Activated naive CD4-positive, alpha-beta T cell treated with anti-CD3 and anti-CD28 coated beads, Interleukin-2, amount 50 U/mL, for 24 hours (primary cell): ENCODE results near the gene CDKAL1.
A peak's percentile ranks its signal among the peaks of the same experiment; 100 is the strongest.
"Not testable (repeated sequence)": the region's sequence is repeated elsewhere in the genome, so short reads cannot be mapped to it uniquely, and the experiment has no call there.

Experiments
- H3K27ac Mint-ChIP-seq: one replicate; pipeline ENCODE4 v1.8.0; 2021; ENCODE audit warnings: mild to moderate bottlenecking, mixed read lengths
- H3K27me3 Mint-ChIP-seq: one replicate; pipeline ENCODE4 v1.8.0; 2021; ENCODE audit warnings: mixed read lengths
- H3K36me3 Mint-ChIP-seq: one replicate; pipeline ENCODE4 v1.8.0; 2021; ENCODE audit warnings: mixed read lengths
- H3K4me1 Mint-ChIP-seq: one replicate; pipeline ENCODE4 v1.8.0; 2021; ENCODE audit warnings: mixed read lengths
- H3K4me3 Mint-ChIP-seq: one replicate; pipeline ENCODE4 v1.8.0; 2021; ENCODE audit warnings: mild to moderate bottlenecking, mixed read lengths
- H3K9me3 Mint-ChIP-seq: one replicate; pipeline ENCODE4 v1.8.0; 2021; ENCODE audit warnings: mixed read lengths

CDKAL1 gene

DNA sequence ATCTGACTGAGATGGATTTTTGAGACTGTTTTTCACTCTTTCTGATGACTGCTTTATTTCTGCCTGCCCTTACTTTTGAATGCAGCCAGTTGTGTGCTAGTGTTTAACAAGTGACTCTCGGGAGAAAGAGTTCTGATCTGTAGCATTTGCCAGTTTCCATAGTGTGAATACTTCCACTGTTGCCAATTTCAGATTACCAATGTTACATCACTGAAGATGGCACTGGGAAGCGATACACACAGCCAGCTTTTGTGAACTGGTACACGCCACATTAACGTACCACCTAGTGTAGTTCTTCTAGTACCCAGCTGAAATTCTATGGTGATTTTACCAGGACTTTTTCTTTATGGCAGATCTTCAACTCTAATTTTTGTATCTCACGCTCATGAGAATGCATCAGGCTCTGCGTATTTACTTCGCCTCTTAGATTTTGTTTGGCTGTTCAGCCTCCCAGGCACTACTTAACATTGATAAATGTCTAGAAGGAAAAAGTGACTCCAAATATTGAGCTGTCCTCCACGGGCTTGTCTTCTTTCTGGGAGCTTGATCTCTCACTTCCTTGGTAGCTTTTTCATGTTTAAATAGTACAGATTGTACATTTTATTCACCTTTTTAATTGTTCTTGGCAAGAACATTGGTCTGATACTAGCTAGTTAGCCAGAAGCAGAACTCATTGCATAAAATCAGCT, 537.7 kb downstream of the CDKAL1 start:
- no peak overlapping the region for H3K4me3 Mint-ChIP-seq
- H3K27me3 Mint-ChIP-seq = no peaks in the 10 kb centered on the region
- H3K4me1 Mint-ChIP-seq = peaks cover 4% of the 10 kb centered on the region
- H3K36me3 Mint-ChIP-seq = peaks cover 49% of the 10 kb centered on the region
- no peak overlapping the region for H3K27ac Mint-ChIP-seq
- H3K9me3 Mint-ChIP-seq = peaks cover 32% of the 10 kb centered on the region

DNA sequence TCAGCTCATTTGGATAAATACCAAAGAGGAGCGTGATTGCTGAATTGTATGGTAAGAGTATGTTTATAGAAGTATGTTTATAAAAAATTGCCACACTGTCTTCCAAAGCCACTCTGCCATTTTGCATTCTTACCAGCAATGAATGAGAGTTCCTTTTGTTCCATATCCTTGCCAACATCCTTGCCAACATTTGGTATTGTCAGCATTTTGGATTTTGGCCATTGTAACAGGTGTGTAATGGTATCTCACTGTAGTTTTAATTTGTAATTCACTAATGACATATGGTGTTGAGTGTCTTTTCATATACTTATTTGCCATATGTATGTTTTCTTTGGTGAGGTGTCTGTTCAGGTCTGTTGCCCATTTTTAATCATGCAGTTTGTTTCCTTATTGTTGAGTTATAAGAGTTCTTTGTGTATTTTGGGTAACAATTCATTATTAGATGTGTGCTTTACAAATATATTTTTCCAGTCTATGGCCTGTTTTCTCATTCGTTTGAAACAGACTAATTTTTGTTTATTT, 539.1 kb downstream of the CDKAL1 start:
- Mint-ChIP-seq H3K27ac (no peak overlapping the region), H3K27me3 (no peaks in the 10 kb centered on the region), H3K4me1 (peaks cover 4% of the 10 kb centered on the region), H3K9me3 (peaks cover 25% of the 10 kb centered on the region), H3K4me3 (no peak overlapping the region), H3K36me3 (peaks cover 44% of the 10 kb centered on the region)

DNA sequence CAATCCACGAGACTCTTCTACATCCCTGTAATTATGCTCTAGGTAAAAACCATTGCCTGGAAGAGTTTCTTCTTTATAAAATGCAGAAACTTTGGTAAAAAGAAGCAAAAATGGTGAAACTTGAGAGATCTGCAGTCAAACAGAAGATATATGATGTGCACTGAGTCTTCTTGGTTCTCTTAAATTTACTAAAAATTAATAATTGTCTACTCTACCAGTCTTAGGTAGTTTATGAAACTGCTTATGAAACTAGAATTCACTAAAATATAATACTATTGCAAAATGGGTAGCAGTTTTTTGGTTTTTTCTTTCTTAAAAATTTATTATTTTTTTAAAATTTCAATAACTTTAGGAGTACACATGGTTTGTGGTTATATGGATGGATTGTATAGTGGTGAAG, 540.2 kb downstream of the CDKAL1 start:
- Mint-ChIP-seq H3K27me3 (no peaks in the 10 kb centered on the region), H3K4me3 (no peak overlapping the region), H3K36me3 (peaks cover 50% of the 10 kb centered on the region), H3K27ac (no peak overlapping the region), H3K9me3 (peaks cover 22% of the 10 kb centered on the region), H3K4me1 (peaks cover 4% of the 10 kb centered on the region)

DNA sequence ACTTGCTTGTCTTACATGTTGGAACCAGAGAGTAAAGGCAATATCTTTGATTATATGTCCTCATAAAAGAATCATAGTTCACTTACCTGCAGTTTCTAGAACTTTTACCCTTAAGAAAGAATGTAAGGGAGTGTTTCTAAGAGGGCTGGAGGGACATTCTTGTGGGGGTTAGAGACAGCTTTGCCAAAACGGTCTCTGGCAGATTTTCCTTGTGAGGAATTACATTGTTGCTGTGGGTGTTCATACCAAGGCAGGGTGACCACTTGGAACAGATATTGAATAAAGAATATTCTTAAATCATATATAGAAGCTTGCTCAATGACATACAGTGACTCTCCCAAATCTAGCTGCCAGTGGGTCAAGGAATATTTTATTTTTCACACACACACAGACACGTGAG, 541.7 kb downstream of the CDKAL1 start:
- no peaks in the 10 kb centered on the region for H3K4me1 Mint-ChIP-seq
- H3K27ac Mint-ChIP-seq = no peak overlapping the region
- no peak overlapping the region for H3K4me3 Mint-ChIP-seq
- peaks cover 13% of the 10 kb centered on the region for H3K9me3 Mint-ChIP-seq
- no peaks in the 10 kb centered on the region for H3K27me3 Mint-ChIP-seq
- H3K36me3 Mint-ChIP-seq = peaks cover 43% of the 10 kb centered on the region

DNA sequence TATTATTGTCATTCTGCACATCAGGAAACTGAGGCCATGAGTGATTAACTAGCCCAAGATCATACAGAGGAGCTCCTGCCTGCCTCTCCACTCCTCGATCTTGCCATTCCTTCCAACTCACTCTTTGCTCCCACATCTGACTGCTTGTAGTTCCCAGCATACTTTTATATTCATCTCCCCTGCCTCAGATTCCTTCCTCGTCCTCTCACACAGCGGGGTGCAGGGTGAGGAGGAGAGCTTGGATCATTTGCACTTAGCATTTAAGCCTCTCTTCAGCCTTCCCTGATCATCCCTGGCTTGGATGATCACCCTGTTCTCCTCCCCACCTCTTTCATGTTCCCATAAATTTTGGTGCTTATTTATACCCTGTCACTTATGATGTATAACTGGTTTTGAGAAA, 544.2 kb downstream of the CDKAL1 start:
- Mint-ChIP-seq H3K9me3 (no peaks in the 10 kb centered on the region), H3K4me1 (no peaks in the 10 kb centered on the region), H3K36me3 (peaks cover 25% of the 10 kb centered on the region), H3K27me3 (no peaks in the 10 kb centered on the region), H3K27ac (peak overlapping the region; percentile 13), H3K4me3 (no peak overlapping the region)

DNA sequence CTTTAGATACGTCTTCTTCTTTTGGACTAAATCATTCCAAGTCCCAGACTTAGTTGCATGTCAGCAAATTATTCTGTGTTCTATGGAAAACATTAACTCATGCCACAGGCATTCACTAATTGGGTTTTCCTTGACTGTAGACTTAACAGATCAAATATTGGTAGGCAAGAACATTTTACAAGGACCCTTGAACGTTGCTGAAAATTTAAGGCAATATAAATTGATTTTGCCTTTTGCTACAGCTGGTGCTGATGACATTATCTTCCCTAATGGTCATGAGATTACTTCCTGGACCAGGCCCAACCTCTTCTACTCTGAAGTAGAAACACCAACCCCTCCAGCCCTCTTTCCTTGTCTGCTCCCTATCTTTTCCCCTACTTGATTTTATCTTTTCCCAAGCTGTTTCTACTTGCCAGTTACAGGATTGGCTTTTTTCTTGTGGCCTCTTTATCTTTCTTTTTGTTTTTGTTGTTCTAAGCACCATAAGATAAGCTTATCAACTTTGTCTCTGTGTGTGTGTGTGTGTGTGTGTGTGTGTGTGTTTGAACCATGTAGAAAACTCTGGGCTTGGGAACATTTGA, 545.3 kb downstream of the CDKAL1 start:
- H3K27me3 Mint-ChIP-seq = no peaks in the 10 kb centered on the region

DNA sequence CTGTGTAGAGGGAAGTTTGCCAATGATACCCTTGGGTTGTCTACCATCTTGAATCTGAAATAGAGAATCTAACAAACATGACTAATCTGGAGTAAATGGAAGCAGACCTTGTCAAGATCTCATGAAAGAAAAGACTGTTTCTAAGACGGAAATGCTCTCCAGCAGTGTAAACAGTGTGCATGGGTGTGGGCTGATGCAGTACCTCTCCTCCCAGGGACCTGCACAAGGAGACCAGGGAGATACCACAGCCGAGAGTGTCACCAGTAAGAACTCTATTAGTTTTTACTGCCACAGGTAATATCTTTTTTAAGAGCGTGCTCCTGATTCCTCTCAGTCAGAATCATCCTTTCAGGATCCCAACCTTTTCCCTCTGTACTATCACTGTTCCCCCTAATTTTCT, 546.0 kb downstream of the CDKAL1 start:
- Mint-ChIP-seq H3K9me3 (no peaks in the 10 kb centered on the region), H3K4me1 (no peaks in the 10 kb centered on the region), H3K4me3 (no peak overlapping the region), H3K27me3 (no peaks in the 10 kb centered on the region), H3K27ac (no peak overlapping the region), H3K36me3 (peaks cover 27% of the 10 kb centered on the region)

More for the DNA sequence above, 545.3 kb downstream of the CDKAL1 start:
- Mint-ChIP-seq H3K36me3 (peaks cover 24% of the 10 kb centered on the region), H3K4me3 (no peak overlapping the region), H3K27ac (no peak overlapping the region), H3K9me3 (no peaks in the 10 kb centered on the region), H3K4me1 (no peaks in the 10 kb centered on the region)

DNA sequence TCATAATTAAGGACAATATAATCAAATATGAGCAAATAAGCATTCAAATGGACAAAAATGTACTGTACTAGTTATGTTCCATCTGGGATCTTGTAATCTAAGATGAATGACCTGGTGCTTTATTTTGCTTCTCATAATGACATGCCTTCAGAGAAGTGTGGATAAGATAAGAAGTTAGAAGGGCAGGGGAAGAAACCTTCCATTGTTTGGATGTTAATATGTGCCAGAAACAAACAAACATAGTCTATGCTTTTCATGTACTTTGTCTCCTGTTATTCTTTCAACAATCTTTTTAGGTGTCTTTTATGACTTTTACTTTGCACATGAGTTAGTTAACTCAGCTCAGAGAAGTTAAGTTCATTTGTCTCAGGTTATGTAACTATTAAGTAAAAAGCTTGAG, 547.8 kb downstream of the CDKAL1 start:
- H3K36me3 Mint-ChIP-seq = peaks cover 38% of the 10 kb centered on the region
- H3K27me3 Mint-ChIP-seq = no peaks in the 10 kb centered on the region
- H3K27ac Mint-ChIP-seq = no peak overlapping the region
- H3K9me3 Mint-ChIP-seq = no peaks in the 10 kb centered on the region
- no peaks in the 10 kb centered on the region for H3K4me1 Mint-ChIP-seq
- H3K4me3 Mint-ChIP-seq = no peak overlapping the region

DNA sequence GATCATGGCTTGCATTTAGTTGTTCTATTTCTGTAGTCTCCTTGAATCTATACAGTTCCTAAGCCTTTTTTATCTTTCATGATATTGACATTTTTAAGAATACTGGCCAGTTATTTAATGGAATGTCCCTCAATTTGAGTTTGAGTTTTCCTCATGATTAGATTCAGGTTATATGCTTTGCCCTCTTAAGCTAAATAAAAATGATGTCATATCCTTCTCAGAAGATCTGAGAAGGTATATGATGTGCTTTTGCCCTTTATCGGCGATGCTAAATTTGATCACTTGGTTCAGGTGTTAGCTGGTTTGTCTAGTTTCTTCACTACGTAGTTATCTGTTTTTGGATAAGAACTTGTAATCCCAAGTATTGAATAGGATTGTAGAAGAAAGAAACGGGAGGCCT, 549.5 kb downstream of the CDKAL1 start:
- H3K27ac Mint-ChIP-seq = no peak overlapping the region
- H3K36me3 Mint-ChIP-seq = peaks cover 34% of the 10 kb centered on the region
- no peaks in the 10 kb centered on the region for H3K9me3 Mint-ChIP-seq
- no peak overlapping the region for H3K4me3 Mint-ChIP-seq
- H3K4me1 Mint-ChIP-seq = no peaks in the 10 kb centered on the region
- H3K27me3 Mint-ChIP-seq = no peaks in the 10 kb centered on the region

DNA sequence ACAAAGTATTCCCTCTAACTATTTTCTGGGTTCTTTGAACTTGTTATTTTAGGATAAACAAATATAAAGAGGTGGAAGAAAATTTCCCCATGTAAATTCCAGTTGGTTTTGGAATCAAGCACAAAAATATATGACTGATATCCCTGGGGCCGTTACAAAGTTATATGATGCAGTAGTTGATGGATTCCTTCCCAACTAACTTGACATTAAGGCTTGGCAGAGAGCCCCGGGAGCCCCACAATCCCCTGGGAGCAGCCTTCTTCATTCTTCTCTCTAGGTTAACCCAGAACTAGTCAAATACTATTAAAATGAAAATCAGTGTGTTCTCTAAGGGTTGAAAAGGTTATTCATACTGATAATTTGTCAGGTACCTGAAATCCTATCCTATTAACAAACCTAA, 550.4 kb downstream of the CDKAL1 start:
- Mint-ChIP-seq H3K4me1 (no peaks in the 10 kb centered on the region), H3K9me3 (no peaks in the 10 kb centered on the region), H3K36me3 (peaks cover 30% of the 10 kb centered on the region), H3K4me3 (no peak overlapping the region), H3K27ac (no peak overlapping the region), H3K27me3 (no peaks in the 10 kb centered on the region)

DNA sequence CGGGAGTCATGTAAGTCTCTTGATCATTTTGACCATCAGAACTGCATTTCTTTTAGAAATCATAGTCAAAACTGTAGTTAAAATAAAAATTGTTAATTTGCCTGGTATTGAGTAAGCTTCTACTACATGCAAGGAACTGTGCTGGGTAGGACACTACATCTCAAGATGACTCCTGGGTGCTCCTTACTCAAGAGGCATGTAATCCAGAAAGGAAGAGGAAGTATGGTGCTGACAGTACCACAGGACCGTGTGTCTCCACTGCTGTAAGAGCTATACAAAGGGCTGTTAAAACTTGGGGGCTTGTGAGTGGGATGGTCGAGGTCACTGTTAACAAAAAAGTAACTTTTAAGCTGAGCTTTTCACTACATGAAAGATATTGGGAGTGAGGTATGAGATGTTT, 551.0 kb downstream of the CDKAL1 start:
- no peak overlapping the region for H3K27ac Mint-ChIP-seq

DNA sequence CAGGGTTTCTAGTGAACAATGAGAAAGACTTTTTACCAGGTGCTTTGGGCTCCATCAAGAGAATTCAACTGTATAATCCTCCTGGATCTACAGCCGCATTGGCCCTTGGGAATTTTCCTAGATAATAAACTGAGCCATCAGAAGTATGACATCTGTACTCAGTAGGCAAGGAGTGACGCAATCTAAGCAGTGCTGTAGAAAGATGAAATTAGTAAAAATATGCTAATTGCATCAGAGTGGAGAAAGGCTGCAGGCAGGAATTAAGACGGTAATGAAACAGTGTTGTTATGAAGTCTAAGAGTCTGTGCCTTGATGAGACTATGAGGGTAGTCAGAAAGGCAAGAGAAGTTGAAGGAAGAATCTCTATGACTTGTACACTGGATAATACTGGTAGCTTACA, 551.4 kb downstream of the CDKAL1 start:
- peaks cover 28% of the 10 kb centered on the region for H3K36me3 Mint-ChIP-seq
- no peaks in the 10 kb centered on the region for H3K4me1 Mint-ChIP-seq
- no peak overlapping the region for H3K27ac Mint-ChIP-seq
- H3K4me3 Mint-ChIP-seq = no peak overlapping the region
- no peaks in the 10 kb centered on the region for H3K9me3 Mint-ChIP-seq
- no peaks in the 10 kb centered on the region for H3K27me3 Mint-ChIP-seq

More for the DNA sequence above, 551.0 kb downstream of the CDKAL1 start:
- Mint-ChIP-seq H3K4me1 (no peaks in the 10 kb centered on the region), H3K4me3 (no peak overlapping the region), H3K36me3 (peaks cover 28% of the 10 kb centered on the region), H3K9me3 (no peaks in the 10 kb centered on the region), H3K27me3 (no peaks in the 10 kb centered on the region)

DNA sequence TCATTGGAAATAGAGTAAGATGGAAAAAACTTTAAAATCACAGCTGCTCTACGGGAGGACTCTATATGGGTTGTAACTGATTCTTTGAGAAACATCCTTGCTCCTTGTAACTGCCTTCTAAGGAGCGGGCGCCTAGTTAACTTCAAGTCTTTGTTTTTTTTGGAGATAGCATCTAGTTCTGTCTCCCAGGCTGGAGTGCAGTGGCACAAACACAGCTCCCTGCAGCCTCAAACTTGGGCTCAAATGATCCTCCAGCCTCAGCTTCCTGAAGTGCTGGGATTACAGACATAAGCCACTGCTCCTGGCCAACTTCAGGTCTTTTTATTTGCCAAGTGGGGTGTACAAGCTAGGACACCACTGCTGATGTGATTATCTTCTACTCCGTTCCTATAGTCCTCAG, 552.9 kb downstream of the CDKAL1 start:
- no peak overlapping the region for H3K27ac Mint-ChIP-seq
- no peaks in the 10 kb centered on the region for H3K4me1 Mint-ChIP-seq
- no peaks in the 10 kb centered on the region for H3K9me3 Mint-ChIP-seq
- no peaks in the 10 kb centered on the region for H3K27me3 Mint-ChIP-seq
- H3K36me3 Mint-ChIP-seq = peaks cover 30% of the 10 kb centered on the region
- no peak overlapping the region for H3K4me3 Mint-ChIP-seq

DNA sequence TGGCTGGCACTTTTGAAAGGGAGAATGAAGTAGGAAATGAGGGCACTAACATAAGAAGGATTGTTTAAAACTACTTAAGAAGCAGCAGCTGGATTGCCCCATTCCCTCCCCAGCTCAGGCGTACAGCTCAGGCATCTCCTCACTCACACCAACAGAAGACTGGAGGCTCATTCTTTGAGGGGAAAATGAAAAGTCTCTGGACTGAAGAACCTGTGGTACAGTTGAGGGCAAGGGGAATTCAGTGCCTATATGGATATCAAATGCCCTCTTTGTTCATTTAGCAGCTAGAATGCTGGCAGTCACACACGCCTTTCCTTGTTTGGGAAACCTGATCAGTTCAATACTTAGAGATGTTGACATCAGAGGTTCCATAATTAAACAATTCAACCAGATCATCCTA, 557.2 kb downstream of the CDKAL1 start:
- Mint-ChIP-seq H3K4me1 (peaks cover 6% of the 10 kb centered on the region), H3K4me3 (no peak overlapping the region), H3K9me3 (no peaks in the 10 kb centered on the region), H3K36me3 (peaks cover 36% of the 10 kb centered on the region), H3K27ac (no peak overlapping the region), H3K27me3 (no peaks in the 10 kb centered on the region)

DNA sequence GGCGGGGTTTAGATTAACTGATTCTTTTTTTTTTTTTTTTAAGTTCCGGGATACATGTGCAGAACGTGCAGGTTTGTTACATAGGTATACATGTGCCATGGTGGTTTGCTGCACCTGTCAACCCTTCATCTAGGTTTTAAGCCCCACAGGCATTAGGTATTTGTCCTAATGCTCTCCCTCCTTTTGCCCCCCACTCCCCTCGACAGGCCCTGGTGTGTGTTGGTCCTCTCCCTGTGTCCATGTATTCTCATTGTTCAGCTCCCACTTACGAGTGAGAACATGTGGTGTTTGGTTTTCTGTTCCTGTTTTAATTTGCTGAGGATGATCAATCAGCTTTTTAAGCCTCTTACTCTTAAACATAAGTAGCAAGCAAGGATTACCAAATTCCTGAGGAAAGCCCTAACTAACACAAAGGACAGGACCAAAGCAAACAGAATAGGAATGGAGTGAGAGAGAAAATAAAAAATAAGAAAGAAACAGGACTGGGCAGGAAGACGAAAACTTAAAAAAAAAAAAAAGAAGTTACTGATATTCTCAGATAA, 558.0 kb downstream of the CDKAL1 start:
- H3K9me3 Mint-ChIP-seq, H3K4me1 Mint-ChIP-seq, H3K27me3 Mint-ChIP-seq, H3K4me3 Mint-ChIP-seq, H3K27ac Mint-ChIP-seq: not testable (repeated sequence)
- peaks cover 30% of the 10 kb centered on the region for H3K36me3 Mint-ChIP-seq

DNA sequence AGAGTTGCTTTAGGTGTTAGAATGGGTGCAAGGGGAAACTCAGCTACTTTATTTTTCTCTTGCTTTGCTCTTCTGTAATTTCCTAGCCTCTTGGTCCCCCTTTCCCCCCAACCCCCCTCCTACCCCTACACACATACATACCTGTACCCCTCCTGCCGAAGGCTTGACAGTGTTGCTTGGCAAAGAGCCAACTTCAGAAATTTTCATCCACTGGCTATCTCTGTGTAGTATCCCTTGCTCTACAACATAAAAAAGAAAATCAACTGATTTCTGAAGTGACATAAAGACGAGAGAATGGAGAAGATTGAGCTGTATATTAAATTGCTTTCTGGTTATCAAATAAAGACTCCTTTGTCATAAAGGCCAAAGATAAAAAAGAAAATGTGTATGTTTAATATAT, 561.2 kb downstream of the CDKAL1 start:
- Mint-ChIP-seq H3K27me3 (no peaks in the 10 kb centered on the region), H3K9me3 (no peaks in the 10 kb centered on the region), H3K36me3 (peaks cover 34% of the 10 kb centered on the region), H3K4me1 (peaks cover 25% of the 10 kb centered on the region), H3K27ac (no peak overlapping the region), H3K4me3 (no peak overlapping the region)
